Renal cortical epithelial cell (primary cell): ENCODE data around the gene DPH5. TPM values are rescaled to one million over a fixed set of nuclear protein-coding genes. Genes with fewer than 3 reads are reported as not detected.
A peak's percentile ranks its signal among the peaks of the same experiment; 100 is the strongest.
"Not testable (repeated sequence)": the region's sequence is repeated elsewhere in the genome, so short reads cannot be mapped to it uniquely, and the experiment has no call there.

Source experiments
- DNase-seq: peaks from one replicate; pipeline ENCODE4 v3.0.0-alpha.2; 2011; ENCODE audit warnings: low read depth
- total RNA-seq: library from RNA; depleted of rRNA; stranded (reverse); fragments of >200 nt; gene quantifications from 2 replicates; pipeline ENCODE4 v1.2.3, GENCODE V29; 2014

The DPH5 gene
- 26.4 and 27.7 TPM in 2 replicates for total RNA-seq

- DNase-seq: peak; percentile 78
These were observed at the start of gene DPH5 for GRCh38 chr1:101025657-101026429. Gene DPH5, minus strand, starts transcription at chr1:101025784. Its CDS starts 341 bp downstream, at chr1:101025443.

GRCh38 chr1:101073836-101074235 is 48.3 kb upstream of the DPH5 start:
- no peak for DNase-seq

DNA sequence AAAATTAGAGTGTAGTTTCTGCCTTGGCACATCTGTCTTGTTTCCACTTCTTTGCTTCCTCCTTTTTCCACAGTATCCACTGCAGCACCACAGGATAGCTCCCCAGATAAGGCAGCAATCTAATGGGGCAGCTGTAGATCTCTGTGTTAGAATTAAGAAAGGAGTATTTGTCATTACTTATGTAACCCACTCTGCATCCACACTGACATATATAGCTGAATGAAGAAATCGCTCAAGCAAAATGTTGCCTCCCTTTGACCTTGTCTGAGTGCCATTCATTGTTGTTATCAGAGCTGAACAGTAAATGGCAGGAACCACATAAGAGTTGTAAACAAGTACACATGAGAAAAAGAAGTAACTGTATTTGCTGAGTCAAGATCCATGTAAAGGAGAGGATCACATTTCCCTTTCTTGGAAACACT is 45.9 kb upstream of the DPH5 start:
- DNase-seq: peak; percentile 60

DNA sequence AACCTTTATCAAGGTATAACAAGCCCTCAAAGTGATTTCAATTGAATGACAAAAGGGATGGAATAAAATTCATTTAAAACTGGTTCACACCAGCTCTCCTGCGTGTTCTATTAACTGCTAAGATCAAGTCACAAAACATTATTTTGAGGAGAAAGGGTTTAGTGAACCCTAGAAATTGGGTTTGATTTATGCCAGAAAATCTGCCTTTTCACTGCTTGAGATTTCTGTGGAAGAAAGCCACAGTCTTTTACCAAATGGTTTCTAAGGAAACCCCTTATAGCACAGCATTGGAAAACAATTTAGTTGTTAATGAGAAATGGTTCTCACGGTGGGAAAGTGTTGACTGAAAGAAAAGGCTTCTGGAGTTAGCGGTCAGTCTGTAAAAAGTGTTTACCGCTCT is 43.6 kb upstream of the DPH5 start:
- DNase-seq: no peak

- DNase-seq: not testable (repeated sequence)
These were observed 41.4 kb upstream of the DPH5 start for GRCh38 chr1:101066937-101067335.

DNA sequence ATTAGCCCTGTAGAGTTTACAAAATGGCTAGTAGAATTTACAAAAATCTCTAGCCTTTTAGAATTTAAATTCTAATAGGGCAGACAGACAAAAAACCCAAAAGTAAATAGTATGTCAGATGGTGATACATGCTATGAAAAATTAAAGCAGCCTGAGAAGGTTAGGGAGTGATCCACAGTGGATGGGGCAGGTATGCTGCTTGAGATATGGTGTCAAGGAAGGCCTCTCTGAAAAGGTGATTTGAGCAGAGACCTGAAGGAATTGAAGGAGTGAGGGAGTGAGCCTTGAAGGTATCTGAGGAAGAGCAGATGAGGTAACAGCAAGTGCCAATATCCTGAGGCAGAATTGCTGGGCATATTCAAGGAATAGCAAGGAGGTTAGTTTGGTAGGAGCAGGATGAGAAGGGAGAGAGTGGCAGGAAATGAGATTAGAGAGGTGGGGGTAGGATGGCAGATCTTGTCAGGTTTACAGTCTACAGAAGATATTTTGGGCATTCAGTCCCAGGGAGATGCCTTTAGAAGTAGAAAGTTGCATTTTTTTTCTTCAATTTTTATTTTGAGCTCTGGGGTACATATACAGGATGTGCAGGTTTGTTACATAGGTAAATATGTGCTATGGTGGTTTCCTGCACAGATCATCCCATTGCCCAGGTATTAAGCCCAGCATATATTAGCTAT is 40.8 kb upstream of the DPH5 start:
- DNase-seq: no peak

- DNase-seq: no peak
These were observed 40.0 kb upstream of the DPH5 start for GRCh38 chr1:101065575-101065974.

DNA sequence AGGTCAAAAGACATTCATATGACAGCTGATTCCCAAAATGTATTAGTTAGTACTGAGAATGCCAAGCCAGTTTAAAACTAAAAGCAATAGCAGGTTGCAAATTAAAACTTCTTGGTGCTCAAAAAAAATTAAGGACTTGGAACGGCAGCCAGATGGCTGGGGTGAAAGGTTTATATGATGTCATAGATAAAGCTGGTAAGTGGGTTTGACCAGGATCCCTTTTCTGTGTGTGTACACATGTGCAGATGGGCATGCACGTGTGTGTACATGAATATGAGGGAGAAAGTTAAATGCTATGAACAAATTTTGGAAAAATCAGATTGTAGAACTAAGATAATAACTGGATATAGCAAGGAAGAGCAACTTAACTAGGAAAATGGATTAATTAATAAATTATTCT is 39.1 kb upstream of the DPH5 start:
- DNase-seq: no peak

DNA sequence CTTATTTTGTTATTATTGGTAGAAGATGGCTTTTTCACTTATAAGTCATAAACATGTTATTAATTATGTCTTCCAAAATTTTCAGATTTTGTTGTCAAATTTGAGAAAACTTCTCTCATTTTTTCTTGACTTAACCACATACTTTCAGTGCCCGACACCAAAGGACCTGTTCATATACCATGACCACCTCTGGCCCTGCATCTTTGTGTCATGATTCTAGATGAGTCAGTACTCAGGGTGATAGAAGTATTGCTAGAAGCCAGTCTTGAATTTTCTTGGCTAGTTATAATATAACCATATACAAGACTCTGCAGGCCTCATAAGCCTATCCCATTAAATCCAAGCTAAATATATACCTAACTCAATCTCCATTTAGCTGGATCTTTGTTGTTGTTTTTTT is 35.4 kb upstream of the DPH5 start:
- peak; percentile 83 for DNase-seq

DNA sequence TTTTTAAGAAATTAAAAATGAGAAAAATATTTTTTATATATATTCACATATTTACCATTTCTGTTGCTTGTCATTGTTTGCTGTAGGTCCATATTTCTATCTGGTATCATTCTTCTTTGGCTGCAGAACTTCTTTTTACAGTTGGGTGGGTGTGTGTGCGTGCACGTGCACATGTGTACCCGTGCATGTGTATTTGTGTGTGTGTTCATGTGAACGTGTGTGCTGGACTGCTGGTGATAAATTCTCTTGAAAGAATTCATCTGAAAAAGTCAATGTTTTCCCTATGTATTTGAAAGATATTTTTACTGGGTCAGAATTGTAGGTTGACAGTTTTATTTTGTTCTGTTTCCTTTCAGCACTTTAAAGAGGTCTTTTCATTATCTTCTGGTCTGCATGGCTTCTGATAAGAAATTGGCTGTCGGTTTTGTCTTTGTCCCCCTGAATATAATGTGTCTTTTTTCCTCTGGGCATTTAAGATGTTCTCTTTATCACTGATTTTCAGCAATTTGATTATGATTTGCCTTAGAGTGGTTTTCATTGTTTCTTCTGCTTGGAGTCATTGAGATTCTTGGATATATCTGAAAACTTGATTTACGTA is 34.5 kb upstream of the DPH5 start:
- no peak for DNase-seq

DNA sequence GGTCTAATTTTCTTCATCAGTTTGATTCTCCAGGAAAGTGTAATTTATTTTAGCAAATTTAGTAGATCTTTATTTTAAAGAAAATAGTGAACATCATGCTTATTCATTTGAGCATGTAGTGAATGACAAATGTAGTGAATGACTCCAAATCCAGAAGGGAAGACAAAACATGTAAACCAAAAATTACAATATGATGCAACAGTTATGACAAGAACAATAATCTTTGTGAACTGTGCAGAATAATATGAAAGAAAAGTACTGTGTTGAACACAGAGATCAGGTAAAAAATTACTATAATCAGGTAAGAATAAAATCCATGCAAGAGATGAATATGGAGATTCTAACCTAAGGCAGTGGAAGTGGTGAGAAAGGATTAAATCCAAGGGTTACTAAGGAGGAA is 30.0 kb upstream of the DPH5 start:
- DNase-seq: no peak

GRCh38 chr1:101051688-101052638 is 26.4 kb upstream of the DPH5 start:
- DNase-seq: no peak

- DNase-seq: no peak
These were observed 25.3 kb upstream of the DPH5 start for GRCh38 chr1:101050869-101051268.

- peak; percentile 41 for DNase-seq
These were observed 19.2 kb upstream of the DPH5 start for GRCh38 chr1:101044749-101045148.

DNA sequence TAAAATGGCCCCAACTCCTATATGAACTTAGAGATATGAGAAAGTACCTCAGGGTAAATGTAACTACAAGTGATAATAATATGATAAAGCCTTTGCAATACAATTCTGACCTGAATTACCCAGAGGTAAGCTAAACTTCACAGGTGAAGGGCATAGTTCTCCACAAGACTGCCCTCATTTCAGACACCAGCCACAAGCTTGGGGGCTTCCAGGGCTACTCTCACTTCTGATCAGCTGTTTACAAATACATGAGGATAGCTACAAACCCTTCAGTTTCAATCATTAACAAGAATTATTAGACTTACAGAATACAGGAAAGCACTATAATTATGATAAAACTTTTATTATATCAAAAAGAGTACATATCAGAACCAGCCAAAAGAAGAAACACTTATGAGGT is 18.7 kb upstream of the DPH5 start:
- no peak for DNase-seq

GRCh38 chr1:101043776-101044175 is 18.2 kb upstream of the DPH5 start:
- peak; percentile 62 for DNase-seq

DNA sequence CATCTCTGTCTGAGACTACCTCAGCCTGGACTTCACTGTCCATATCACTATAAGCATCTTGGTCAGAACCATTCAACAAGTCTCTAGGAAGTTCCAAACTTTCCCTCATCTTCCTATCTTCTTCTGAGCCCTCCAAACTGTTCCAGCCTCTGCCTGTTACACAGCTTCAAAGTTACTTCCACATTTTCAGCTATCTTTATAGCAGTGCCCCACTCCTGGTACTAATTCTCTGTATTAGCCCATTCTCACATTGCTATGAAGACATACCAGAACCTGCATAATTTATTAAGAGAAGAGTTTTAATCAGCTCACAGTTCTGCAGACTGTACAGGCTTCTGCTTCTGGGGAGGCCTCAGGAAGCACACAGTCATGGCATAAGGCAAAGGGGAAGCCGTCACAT is 15.7 kb upstream of the DPH5 start:
- no peak for DNase-seq

GRCh38 chr1:101040666-101041065 is 15.1 kb upstream of the DPH5 start:
- DNase-seq: no peak

- peak; percentile 58 for DNase-seq
These were observed 13.7 kb upstream of the DPH5 start for GRCh38 chr1:101039245-101039644.

DNA sequence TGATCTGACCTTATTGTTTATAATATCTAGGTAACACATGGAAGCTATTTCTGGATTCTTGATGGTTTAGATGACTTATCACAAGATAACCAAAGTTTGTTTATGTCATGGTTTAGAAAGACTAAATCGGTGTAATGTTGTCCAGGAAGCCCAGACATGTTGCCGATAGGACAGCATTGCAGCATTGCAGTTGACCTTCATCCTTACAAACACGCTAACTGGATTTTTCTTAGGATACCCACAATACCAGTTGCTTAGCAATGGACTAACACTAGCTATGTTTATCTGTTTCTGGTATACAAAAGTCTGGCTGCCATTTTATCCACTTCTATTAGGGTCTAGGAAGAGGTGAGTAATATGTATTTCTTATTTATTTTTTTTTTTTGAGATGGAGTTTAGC is 11.7 kb upstream of the DPH5 start:
- no peak for DNase-seq

- DNase-seq: no peak
These were observed 7.4 kb upstream of the DPH5 start for GRCh38 chr1:101033017-101033416.

GRCh38 chr1:101032129-101032528 is 6.5 kb upstream of the DPH5 start:
- not testable (repeated sequence) for DNase-seq
